BJ (cell line): Measurements from ENCODE around the gene RAD54L. TPM values are rescaled to one million over a fixed set of nuclear protein-coding genes. Genes with fewer than 3 reads are reported as not detected.

Experiments
- CTCF ChIA-PET: fragments of 350-600 bp; formaldehyde crosslinking; extraction: SDS; loops from one replicate; lab custom pipeline; 2021; ENCODE audit warnings: antibody characterized with exemption, inconsistent platforms; lab: Yijun Ruan, JAX
- POLR2A ChIA-PET: fragments of 300-600 bp; sonication (Branson Sonifier 250); formaldehyde crosslinking; extraction: SDS; loops from one replicate; lab custom pipeline; 2021; ENCODE audit warnings: antibody characterized with exemption; lab: Charles Lee
- DNase-seq: peaks from one replicate; pipeline ENCODE4 v3.0.0-alpha.2; 2011; ENCODE audit warnings: low read depth
- H3K27me3 ChIP-seq: 2 replicates; pipeline ENCODE4 v1.6.0; 2011; ENCODE audit warnings: low read length; ENCODE audit not compliant: control insufficient read depth, insufficient read depth
- H3K36me3 ChIP-seq: 2 replicates; pipeline ENCODE4 v1.5.1; 2011; ENCODE audit warnings: low read length; ENCODE audit not compliant: control insufficient read depth, insufficient read depth
- H3K4me3 ChIP-seq: 2 replicates; pipeline ENCODE4 v1.5.1; 2011; ENCODE audit warnings: low read depth, mild to moderate bottlenecking, control low read depth, low read length
- CTCF ChIP-seq: IDR thresholded peaks from 2 replicates; pipeline ENCODE4 v1.5.1; 2011; ENCODE audit warnings: low read depth, mild to moderate bottlenecking, control low read depth, inconsistent platforms, low read length, moderate library complexity; ENCODE audit not compliant: insufficient read depth
- polyA plus RNA-seq: library from polyadenylated mRNA; depleted of rRNA; stranded (reverse); fragments of >200 nt; gene quantifications from 2 replicates; pipeline ENCODE4 v1.2.3, GENCODE V29; 2011

Gene RAD54L
- polyA plus RNA-seq, 1 experiment = 5.6 TPM

GRCh38 chr1:46204406-46204742 is 43.2 kb upstream of the RAD54L start:
- Histone ChIP-seq H3K36me3 (no peaks in the 10 kb centered on the region), H3K27me3 (no peaks in the 10 kb centered on the region), H3K4me3 (peak overlapping the region; percentile 68)
- CTCF ChIA-PET = interaction anchor here (8.4 kb wide), 1 partner anchor 17 kb away, joined by 55 read pairs; no protein-coding TSS in a partner anchor
- POLR2A ChIA-PET = no interaction called here
- no peak for DNase-seq
- TF ChIP-seq CTCF = no peak

GRCh38 chr1:46205141-46205540 is 42.4 kb upstream of the RAD54L start:
- Histone ChIP-seq H3K27me3 (no peaks in the 10 kb centered on the region), H3K36me3 (no peaks in the 10 kb centered on the region), H3K4me3 (no peak overlapping the region)
- POLR2A ChIA-PET = no interaction called here
- no peak for TF ChIP-seq CTCF
- CTCF ChIA-PET = interaction anchor here (8.4 kb wide), 1 partner anchor 16 kb away, joined by 55 read pairs; no protein-coding TSS in a partner anchor
- no peak for DNase-seq

GRCh38 chr1:46205791-46206190 is 41.8 kb upstream of the RAD54L start:
- TF ChIP-seq CTCF = no peak
- POLR2A ChIA-PET = no interaction called here
- Histone ChIP-seq H3K27me3 (no peaks in the 10 kb centered on the region), H3K36me3 (no peaks in the 10 kb centered on the region), H3K4me3 (no peak overlapping the region)
- no peak for DNase-seq
- CTCF ChIA-PET = interaction anchor here (8.4 kb wide), 1 partner anchor 16 kb away, joined by 55 read pairs; no protein-coding TSS in a partner anchor

- H3K4me3 ChIP-seq = no peak overlapping the region
- no peak for TF ChIP-seq CTCF
- CTCF ChIA-PET = interaction anchor here (1.0 to 8.4 kb wide), 2 partner anchors 15 to 172 kb away, joined by 3 to 55 read pairs; no protein-coding TSS in a partner anchor
- H3K27me3 ChIP-seq = no peaks in the 10 kb centered on the region
- POLR2A ChIA-PET = no interaction called here
- no peaks in the 10 kb centered on the region for H3K36me3 ChIP-seq
- DNase-seq = no peak
Measured at GRCh38 chr1:46206399-46206798, 41.2 kb upstream of the RAD54L start.

GRCh38 chr1:46210561-46210960 is 37.0 kb upstream of the RAD54L start:
- no peak for DNase-seq
- Histone ChIP-seq H3K27me3 (no peaks in the 10 kb centered on the region), H3K4me3 (no peak overlapping the region), H3K36me3 (no peaks in the 10 kb centered on the region)
- ChIA-PET CTCF (interaction anchor here (8.4 kb wide), 1 partner anchor 11 kb away, joined by 55 read pairs; no protein-coding TSS in a partner anchor), POLR2A (no interaction called here)
- TF ChIP-seq CTCF = no peak
